ENCODE results near the gene FAM78A. TPM values are rescaled to one million over a fixed set of nuclear protein-coding genes. Genes with fewer than 3 reads are reported as not detected.

FAM78A gene
- total and polyA plus RNA-seq, 2 experiments from 2014 or later = 0.23 to 1.1 TPM

DNA sequence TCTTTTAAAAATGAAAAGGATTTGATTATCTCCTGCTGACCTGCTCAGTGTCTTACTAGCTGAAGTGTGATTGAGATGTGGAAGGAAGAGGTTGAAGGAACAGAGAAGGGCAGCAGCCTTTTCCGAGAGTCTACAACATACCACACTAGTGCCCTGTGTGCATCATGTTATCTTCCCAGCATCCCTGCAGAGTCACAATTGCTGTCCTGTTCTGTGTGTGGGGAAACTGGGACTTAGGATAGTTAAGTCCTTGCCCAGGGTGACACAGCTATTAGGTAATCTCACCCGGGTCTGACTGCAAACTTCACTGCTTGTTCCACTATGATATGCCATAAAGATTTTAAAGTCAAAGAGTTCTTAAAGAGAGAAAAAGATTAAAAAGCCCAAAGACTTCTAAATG is 55.8 kb downstream of the FAM78A start:
- Histone ChIP-seq H3K27me3 (replicated peaks; ENCODE audit: insufficient read depth) (no peaks in the 10 kb centered on the region), H3K9me3 (ENCODE audit: low read depth) (no peaks in the 10 kb centered on the region), H2AFZ (no peak overlapping the region), H3F3A (ENCODE audit: insufficient read depth) (no peaks in the 10 kb centered on the region), H3K36me3 (ENCODE audit: low read depth) (peaks cover 4% of the 10 kb centered on the region; the same call in 1 of the 2 replicates), H3K79me2 (ENCODE audit: insufficient read depth) (no peaks in the 10 kb centered on the region), H3K4me1 (ENCODE audit: insufficient read depth) (0 out of 2 replicates have a peak, but pooled peaks cover 7% of the 10 kb centered on the region), H3K9ac (no peak overlapping the region), H3K4me3 (no peak overlapping the region), H3K9me2 (ENCODE audit: insufficient read depth) (no peaks in the 10 kb centered on the region), H3K4me2 (ENCODE audit: unreplicated experiment) (no peak overlapping the region), H3K27ac (no peak overlapping the region), H4K20me1 (ENCODE audit: insufficient read depth) (no peaks in the 10 kb centered on the region)
- no peak for DNase-seq
- in situ Hi-C loops (cut with MboI) = no loop called here
- TF ChIP-seq EZH2 (IDR thresholded peaks at IDR 0.05; ENCODE audit: insufficient read depth, poor library complexity, severe bottlenecking) (no peak), EZH2phosphoT487 (IDR thresholded peaks at IDR 0.05; ENCODE audit: insufficient read depth, low read depth) (no peak)
- WGBS, 2 experiments (ENCODE audit: low coverage in 1 of 2, low lambda C conversion rate in 2 of 2, missing lambda C conversion rate in 2 of 2) = 95 to 98% methylated on average over 2 of the region's 2 CpGs

DNA sequence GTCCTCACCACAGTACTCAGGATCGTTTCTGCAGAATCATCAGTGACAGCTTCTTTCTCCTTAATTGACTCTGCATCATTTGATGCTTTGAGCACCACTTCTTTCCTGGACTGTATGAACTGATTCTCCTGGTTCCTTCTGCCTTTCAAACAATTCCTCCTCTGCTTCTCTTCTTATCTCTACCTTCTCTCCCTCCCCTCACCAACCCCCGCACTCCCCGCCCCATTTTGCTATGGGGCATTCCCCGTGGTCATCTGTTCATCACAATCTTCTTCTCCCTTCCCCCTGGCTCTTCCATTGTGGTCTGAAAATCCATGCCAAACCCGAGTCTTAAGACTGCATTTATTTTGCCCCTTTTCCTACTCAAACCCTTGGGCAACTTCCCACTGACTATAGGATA is 57.9 kb downstream of the FAM78A start:
- Histone ChIP-seq H3K9me2 (ENCODE audit: insufficient read depth) (no peaks in the 10 kb centered on the region), H4K20me1 (ENCODE audit: insufficient read depth) (no peaks in the 10 kb centered on the region), H3K9ac (no peak overlapping the region), H3K4me3 (no peak overlapping the region), H3K27me3 (replicated peaks; ENCODE audit: insufficient read depth) (no peaks in the 10 kb centered on the region), H3K4me1 (ENCODE audit: insufficient read depth) (peaks cover 11% of the 10 kb centered on the region), H2AFZ (no peak overlapping the region), H3K36me3 (ENCODE audit: low read depth) (no peaks in the 10 kb centered on the region), H3F3A (ENCODE audit: insufficient read depth) (peaks cover 12% of the 10 kb centered on the region), H3K9me3 (ENCODE audit: low read depth) (no peaks in the 10 kb centered on the region), H3K4me2 (ENCODE audit: unreplicated experiment) (no peak overlapping the region), H3K27ac (no peak overlapping the region), H3K79me2 (ENCODE audit: insufficient read depth) (no peaks in the 10 kb centered on the region)
- no peak for DNase-seq
- WGBS, 2 experiments (ENCODE audit: low coverage in 1 of 2, low lambda C conversion rate in 2 of 2, missing lambda C conversion rate in 2 of 2) = 67 to 70% methylated on average over 5 of the region's 5 CpGs
- no peak for TF ChIP-seq EZH2phosphoT487 (IDR thresholded peaks at IDR 0.05; ENCODE audit: insufficient read depth, low read depth)
- no peak for TF ChIP-seq EZH2 (IDR thresholded peaks at IDR 0.05; ENCODE audit: insufficient read depth, poor library complexity, severe bottlenecking)
- in situ Hi-C loops (cut with MboI) = no loop called here

DNA sequence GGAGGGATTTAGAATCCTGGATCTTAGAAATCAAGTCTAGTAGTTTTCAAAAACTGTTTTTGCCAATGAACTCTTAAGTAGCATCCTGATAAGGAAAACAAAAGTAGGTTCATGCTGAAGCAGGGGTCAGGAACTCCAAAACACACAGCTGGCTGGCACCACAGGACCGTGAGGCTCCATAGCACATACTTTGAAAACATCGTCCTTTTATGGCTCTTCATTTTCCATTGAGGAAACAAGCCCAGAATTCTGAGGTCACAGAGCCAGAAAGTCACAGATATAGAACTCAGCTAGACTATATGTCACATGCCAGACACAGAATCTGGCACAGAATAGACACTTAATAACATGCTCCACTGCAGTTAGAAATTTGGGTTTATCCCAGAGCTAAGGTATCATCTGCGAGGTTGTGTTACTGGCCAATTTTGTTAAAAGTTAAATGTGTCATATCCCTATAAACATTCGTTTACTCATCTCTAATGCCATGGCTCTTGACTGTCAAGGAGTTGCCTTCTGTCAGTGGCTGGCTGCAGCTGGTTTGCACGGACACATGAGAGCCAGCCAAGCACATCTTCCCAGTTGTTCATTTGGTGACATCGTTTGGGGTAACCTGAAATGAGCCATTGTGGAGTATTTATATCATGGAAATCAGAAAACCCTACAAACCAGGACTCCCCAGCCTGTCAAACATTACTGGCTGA is 58.8 kb downstream of the FAM78A start:
- 86% methylated on average over 6 of the region's 6 CpGs for WGBS, 2 experiments (ENCODE audit: low coverage in 1 of 2, low lambda C conversion rate in 2 of 2, missing lambda C conversion rate in 2 of 2)
- no peak for TF ChIP-seq EZH2 (IDR thresholded peaks at IDR 0.05; ENCODE audit: insufficient read depth, poor library complexity, severe bottlenecking)
- no peak for TF ChIP-seq EZH2phosphoT487 (IDR thresholded peaks at IDR 0.05; ENCODE audit: insufficient read depth, low read depth)
- DNase-seq = no peak

DNA sequence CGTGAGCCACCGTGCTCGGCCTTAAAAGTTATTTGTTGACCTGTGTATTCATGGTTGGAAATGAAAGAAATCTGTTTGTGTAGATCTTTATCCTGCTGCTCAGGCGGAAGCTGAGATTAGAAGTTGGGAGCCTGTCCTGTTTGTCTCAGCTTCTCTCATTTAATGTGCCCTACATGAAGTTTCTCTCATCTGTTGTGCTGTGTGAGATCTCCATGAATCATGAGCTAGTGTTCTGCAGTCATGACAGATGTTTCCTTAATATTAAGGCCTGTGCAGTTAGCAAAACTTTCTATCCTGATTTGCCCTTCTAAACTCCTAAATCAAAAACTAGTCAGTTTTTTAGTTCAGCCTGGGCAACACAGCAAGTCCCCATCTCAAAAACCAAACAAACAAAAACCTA is 59.5 kb downstream of the FAM78A start:
- no peak overlapping the region for H3K4me2 ChIP-seq (ENCODE audit: unreplicated experiment)
- in situ Hi-C loops (cut with MboI) = no loop called here
- no peak for DNase-seq

More for the DNA sequence above, 58.8 kb downstream of the FAM78A start:
- peaks cover 12% of the 10 kb centered on the region for H3K4me1 ChIP-seq (ENCODE audit: insufficient read depth)
- H3K9me3 ChIP-seq (ENCODE audit: low read depth) = no peaks in the 10 kb centered on the region
- peaks cover 21% of the 10 kb centered on the region for H3F3A ChIP-seq (ENCODE audit: insufficient read depth)
- in situ Hi-C loops (cut with MboI) = no loop called here
- H3K36me3 ChIP-seq (ENCODE audit: low read depth) = no peaks in the 10 kb centered on the region
- no peak overlapping the region for H3K4me2 ChIP-seq (ENCODE audit: unreplicated experiment)
- no peaks in the 10 kb centered on the region for H4K20me1 ChIP-seq (ENCODE audit: insufficient read depth)
- no peak overlapping the region for H3K4me3 ChIP-seq
- H3K79me2 ChIP-seq (ENCODE audit: insufficient read depth) = no peaks in the 10 kb centered on the region
- H3K27ac ChIP-seq = no peak overlapping the region
- H3K27me3 ChIP-seq (replicated peaks; ENCODE audit: insufficient read depth) = no peaks in the 10 kb centered on the region
- H3K9ac ChIP-seq = no peak overlapping the region
- no peaks in the 10 kb centered on the region for H3K9me2 ChIP-seq (ENCODE audit: insufficient read depth)
- H2AFZ ChIP-seq = no peak overlapping the region

More for the DNA sequence above, 59.5 kb downstream of the FAM78A start:
- Histone ChIP-seq H3K36me3 (ENCODE audit: low read depth) (0 out of 2 replicates have a peak, but pooled peaks cover 2% of the 10 kb centered on the region), H3K9me2 (ENCODE audit: insufficient read depth) (no peaks in the 10 kb centered on the region), H3F3A (ENCODE audit: insufficient read depth) (peaks cover 26% of the 10 kb centered on the region), H3K79me2 (ENCODE audit: insufficient read depth) (no peaks in the 10 kb centered on the region), H3K27me3 (replicated peaks; ENCODE audit: insufficient read depth) (no peaks in the 10 kb centered on the region), H2AFZ (no peak overlapping the region), H3K4me3 (no peak overlapping the region), H3K4me1 (ENCODE audit: insufficient read depth) (peaks cover 12% of the 10 kb centered on the region), H3K9ac (no peak overlapping the region), H4K20me1 (ENCODE audit: insufficient read depth) (no peaks in the 10 kb centered on the region), H3K27ac (no peak overlapping the region), H3K9me3 (ENCODE audit: low read depth) (no peaks in the 10 kb centered on the region)
- TF ChIP-seq EZH2phosphoT487 (IDR thresholded peaks at IDR 0.05; ENCODE audit: insufficient read depth, low read depth) (no peak), EZH2 (IDR thresholded peaks at IDR 0.05; ENCODE audit: insufficient read depth, poor library complexity, severe bottlenecking) (no peak)
- WGBS, 2 experiments (ENCODE audit: low coverage in 1 of 2, low lambda C conversion rate in 2 of 2, missing lambda C conversion rate in 2 of 2) = 93 to 99% methylated on average over 4 of the region's 4 CpGs
